Neural cell (in vitro differentiated cells): ENCODE results near the gene RARG. TPM values are rescaled to one million over a fixed set of nuclear protein-coding genes. Genes with fewer than 3 reads are reported as not detected.

Source experiments
- H2AFZ ChIP-seq: fragments of 200-600, 300-800 bp; sonication (generic), shearing (Covaris generic); 2 replicates; pipeline ENCODE4 v1.6.0; 2014; ENCODE audit warnings: low read depth, mild to moderate bottlenecking, antibody characterized with exemption, low read length, moderate library complexity
- H3F3A ChIP-seq: fragments of 200-600 bp; shearing (Covaris generic); 2 replicates; pipeline ENCODE4 v1.6.1; 2016; ENCODE audit warnings: mild to moderate bottlenecking, moderate library complexity, mixed read lengths, antibody characterized with exemption, low read length; ENCODE audit not compliant: insufficient read depth, poor library complexity, severe bottlenecking
- H3K27ac ChIP-seq: fragments of 200-600, 300-800 bp; sonication (generic), shearing (Covaris generic); 2 replicates; pipeline ENCODE4 v1.5.1; 2014; ENCODE audit warnings: mild to moderate bottlenecking, low read length, moderate library complexity
- H3K27me3 ChIP-seq: fragments of 300-800, 200-600 bp; sonication (generic), shearing (Covaris generic); 2 replicates; pipeline ENCODE4 v1.6.0; 2014; ENCODE audit warnings: mild to moderate bottlenecking, low read depth, low read length, moderate library complexity; ENCODE audit not compliant: insufficient read depth
- H3K36me3 ChIP-seq: fragments of 300-800, 200-600 bp; sonication (generic), shearing (Covaris generic); 2 replicates; pipeline ENCODE4 v1.5.1; 2014; ENCODE audit warnings: mild to moderate bottlenecking, antibody characterized with exemption, low read length, moderate library complexity; ENCODE audit not compliant: insufficient read depth
- H3K4me2 ChIP-seq: fragments of 300-800, 200-600 bp; sonication (generic), shearing (Covaris generic); 2 replicates; pipeline ENCODE4 v1.6.0; 2014; ENCODE audit warnings: mild to moderate bottlenecking, low read length
- H3K4me3 ChIP-seq: fragments of 300-800, 200-600 bp; sonication (generic), shearing (Covaris generic); 2 replicates; pipeline ENCODE4 v1.5.1; 2014; ENCODE audit warnings: mild to moderate bottlenecking, low read length, moderate library complexity
- H3K79me2 ChIP-seq: fragments of 200-600 bp; shearing (Covaris generic); replicated peaks from 2 replicates; pipeline ENCODE4 v1.6.0; 2014; ENCODE audit warnings: mild to moderate bottlenecking, low read length, moderate library complexity; ENCODE audit not compliant: insufficient read depth
- H3K9ac ChIP-seq: fragments of 300-800, 200-600 bp; sonication (generic), shearing (Covaris generic); 2 replicates; pipeline ENCODE4 v1.6.1; 2016; ENCODE audit warnings: mild to moderate bottlenecking, low read length, mixed read lengths
- H3K9me2 ChIP-seq: fragments of 200-600 bp; shearing (Covaris generic); 2 replicates; pipeline ENCODE4 v1.6.1; 2016; ENCODE audit warnings: mild to moderate bottlenecking, low read length, mixed read lengths; ENCODE audit not compliant: insufficient read depth
- H3K9me3 ChIP-seq: fragments of 200-600, 300-800 bp; sonication (generic), shearing (Covaris generic); 2 replicates; pipeline ENCODE4 v1.6.1; 2016; ENCODE audit warnings: mild to moderate bottlenecking, mixed run types, low read length, moderate library complexity, mixed read lengths
- H4K20me1 ChIP-seq: fragments of 200-600 bp; shearing (Covaris generic); 2 replicates; pipeline ENCODE4 v1.6.1; 2016; ENCODE audit warnings: mild to moderate bottlenecking, mixed run types; ENCODE audit not compliant: insufficient read depth
- CTCF ChIP-seq: fragments of 450-650 bp; IDR thresholded peaks from 2 replicates; pipeline ENCODE4 v1.5.1; 2014; ENCODE audit warnings: antibody characterized with exemption, mild to moderate bottlenecking, moderate library complexity; ENCODE audit not compliant: poor library complexity, severe bottlenecking
- EP300 ChIP-seq: fragments of 450-650 bp; conservative IDR thresholded peaks from 2 replicates; pipeline ENCODE4 v1.6.1; 2014; ENCODE audit warnings: antibody characterized with exemption, mild to moderate bottlenecking, moderate library complexity; ENCODE audit not compliant: poor library complexity, severe bottlenecking
- EZH2 ChIP-seq: fragments of 200-600, 300-800 bp; shearing (Covaris generic), sonication (generic); IDR thresholded peaks from 2 replicates; pipeline ENCODE4 v1.6.1; 2014; ENCODE audit warnings: antibody characterized with exemption, low read length, borderline replicate concordance, mild to moderate bottlenecking; ENCODE audit not compliant: insufficient read depth, poor library complexity, severe bottlenecking
- MXI1 ChIP-seq: fragments of 450-650 bp; conservative IDR thresholded peaks from 2 replicates; pipeline ENCODE4 v1.6.1; 2014; ENCODE audit warnings: antibody characterized with exemption, mild to moderate bottlenecking; ENCODE audit not compliant: poor library complexity, severe bottlenecking
- POLR2AphosphoS5 ChIP-seq: IDR thresholded peaks from 2 replicates; pipeline ENCODE4 v1.6.1; 2012
- RAD21 ChIP-seq: fragments of 450-650 bp; conservative IDR thresholded peaks from 2 replicates; pipeline ENCODE4 v1.6.1; 2014; ENCODE audit warnings: antibody characterized with exemption, mild to moderate bottlenecking, moderate library complexity
- REST ChIP-seq: IDR thresholded peaks from 2 replicates; pipeline ENCODE4 v1.6.1; 2012; ENCODE audit warnings: borderline replicate concordance
- SMC3 ChIP-seq: fragments of 450-650 bp; conservative IDR thresholded peaks from 2 replicates; pipeline ENCODE4 v1.6.1; 2014; ENCODE audit warnings: antibody characterized with exemption, mild to moderate bottlenecking, moderate library complexity; ENCODE audit not compliant: poor library complexity
- TAF1 ChIP-seq: IDR thresholded peaks from 2 replicates; pipeline ENCODE4 v1.6.1; 2012; ENCODE audit warnings: low read depth
- polyA plus RNA-seq: library from polyadenylated mRNA; depleted of rRNA; stranded (reverse); fragments of >200 nt; gene quantifications from 2 replicates; pipeline ENCODE4 v1.2.3, GENCODE V29; 2014

RARG gene
- polyA plus RNA-seq, 1 donor from 2014 or later: 0.61 TPM

GRCh38 chr12:53194973-53195372 is 37.0 kb downstream of the RARG start:
- H3K4me3 ChIP-seq: no peak overlapping the region
- H3F3A ChIP-seq: no peaks in the 10 kb centered on the region
- H2AFZ ChIP-seq: no peak overlapping the region
- H3K36me3 ChIP-seq: no peaks in the 10 kb centered on the region
- peaks cover 18% of the 10 kb centered on the region for H3K27me3 ChIP-seq
- H3K4me2 ChIP-seq: no peak overlapping the region
- no peaks in the 10 kb centered on the region for H3K79me2 ChIP-seq
- TF ChIP-seq RAD21 (no peak), POLR2AphosphoS5 (no peak), TAF1 (no peak), REST (no peak), CTCF (no peak), EZH2 (no peak), SMC3 (no peak), EP300 (no peak), MXI1 (no peak)
- no peaks in the 10 kb centered on the region for H4K20me1 ChIP-seq
- no peaks in the 10 kb centered on the region for H3K9me2 ChIP-seq
- no peaks in the 10 kb centered on the region for H3K9me3 ChIP-seq
- no peak overlapping the region for H3K27ac ChIP-seq
- H3K9ac ChIP-seq: no peak overlapping the region

GRCh38 chr12:53193985-53194716 is 37.9 kb downstream of the RARG start:
- no peak overlapping the region for H2AFZ ChIP-seq
- no peak for TF ChIP-seq CTCF
- H3K9me2 ChIP-seq: no peaks in the 10 kb centered on the region
- H3K27me3 ChIP-seq: peaks cover 18% of the 10 kb centered on the region
- H3K36me3 ChIP-seq: no peaks in the 10 kb centered on the region
- no peak overlapping the region for H3K4me3 ChIP-seq
- no peaks in the 10 kb centered on the region for H3K9me3 ChIP-seq
- no peaks in the 10 kb centered on the region for H3F3A ChIP-seq
- no peaks in the 10 kb centered on the region for H4K20me1 ChIP-seq
- no peaks in the 10 kb centered on the region for H3K79me2 ChIP-seq
- H3K4me2 ChIP-seq: no peak overlapping the region
- no peak overlapping the region for H3K27ac ChIP-seq
- no peak overlapping the region for H3K9ac ChIP-seq
